NCI-H2029 (cell line): ENCODE data around the gene OR2V1.
A peak's percentile ranks its signal among the peaks of the same experiment; 100 is the strongest.
"Not testable (repeated sequence)": the region's sequence is repeated elsewhere in the genome, so short reads cannot be mapped to it uniquely, and the experiment has no call there.

Experiments used
- DNase-seq: peaks from one replicate; lab custom pipeline; 2025; lab: John Stamatoyannopoulos, UW

Gene OR2V1

DNA sequence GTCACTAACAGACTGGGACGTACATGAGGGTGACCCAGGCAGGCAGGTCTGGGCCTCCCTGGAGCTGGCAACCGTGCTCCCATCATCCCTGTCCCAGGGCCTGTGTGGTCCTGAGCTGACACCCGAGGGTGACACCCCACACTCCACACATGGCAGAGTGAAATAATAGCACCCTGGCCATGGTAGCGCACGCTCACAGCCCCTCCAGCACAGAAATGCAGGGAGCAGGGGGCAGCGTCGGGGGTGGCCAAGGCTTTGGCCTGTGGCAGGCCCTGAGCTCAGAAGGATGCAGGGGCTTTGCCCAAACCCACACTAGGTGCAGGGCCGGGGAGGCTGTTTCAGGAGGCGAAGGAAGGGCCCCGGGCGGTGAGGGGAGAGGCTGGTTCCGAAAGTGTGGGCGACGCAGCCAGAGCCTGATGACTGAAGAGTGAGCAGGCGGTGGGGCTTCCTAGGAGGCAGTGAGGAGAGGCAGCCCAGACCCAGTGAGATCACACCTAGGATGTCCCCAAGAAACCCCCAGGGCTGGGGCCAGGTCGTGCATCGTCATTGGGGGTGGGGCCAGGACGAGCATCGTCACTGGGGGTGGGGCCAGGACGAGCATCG is 29.3 kb upstream of the OR2V1 start:
- DNase-seq = no peak

DNA sequence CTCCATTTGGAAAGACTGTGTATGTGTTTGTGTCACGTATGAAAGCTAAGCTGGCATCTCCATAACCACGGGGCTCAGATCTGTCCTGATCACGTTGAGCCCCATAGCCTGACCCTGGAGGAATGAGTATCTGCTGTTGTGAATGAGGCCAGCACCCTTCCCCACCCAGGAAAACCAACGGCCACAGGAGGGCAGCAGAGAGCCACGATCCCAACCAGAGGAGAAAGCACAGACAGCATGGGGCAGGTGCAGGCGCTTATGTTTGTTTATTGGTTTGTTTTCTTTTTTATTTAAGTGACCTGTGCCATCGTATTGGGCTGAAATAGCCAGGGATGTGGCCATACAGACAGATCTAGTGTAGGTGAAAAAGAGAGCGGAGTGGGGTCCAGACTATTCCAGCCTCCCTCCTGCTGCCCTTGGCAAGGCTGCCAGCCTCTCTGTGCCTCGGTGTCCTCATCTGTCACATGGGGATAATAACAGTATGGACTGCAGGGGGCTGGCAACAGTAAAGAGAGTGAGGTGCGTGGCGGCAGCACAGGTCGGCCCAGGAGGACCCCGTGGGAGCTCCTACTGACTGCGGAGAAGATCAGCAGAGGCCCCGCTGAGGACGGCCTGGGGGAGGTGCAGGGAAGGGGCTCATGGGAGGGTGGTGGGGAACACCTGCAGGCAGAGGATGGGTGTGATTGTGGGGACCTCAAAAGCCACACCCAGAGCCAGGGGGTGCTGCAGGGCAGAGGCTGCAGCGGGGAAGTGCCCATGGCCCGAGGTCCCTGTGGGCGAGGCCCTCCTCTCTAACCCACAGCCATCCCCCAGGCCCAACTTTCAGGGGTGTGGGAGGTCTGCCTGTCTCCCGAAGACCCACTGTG is 28.6 kb upstream of the OR2V1 start:
- peak; percentile 74 for DNase-seq

DNA sequence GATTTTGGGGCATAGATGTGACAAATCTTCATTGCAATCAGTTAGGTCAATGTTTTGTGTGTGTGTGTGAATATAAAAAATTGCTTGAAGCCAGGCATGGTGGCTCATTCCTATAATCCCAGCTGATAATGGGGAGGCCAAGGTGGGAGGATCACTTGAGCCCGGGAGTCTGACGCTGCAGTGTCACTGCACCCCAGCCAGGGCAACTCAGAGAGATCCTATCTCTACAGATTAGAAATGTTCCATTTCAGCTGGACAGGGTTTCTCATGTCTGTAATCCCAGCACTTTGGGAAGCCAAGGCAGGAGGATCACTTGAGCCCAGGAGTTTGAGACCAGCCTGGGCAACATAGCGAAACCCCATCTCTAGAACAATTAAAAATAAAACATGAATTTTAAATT is 27.9 kb upstream of the OR2V1 start:
- DNase-seq = no peak

DNA sequence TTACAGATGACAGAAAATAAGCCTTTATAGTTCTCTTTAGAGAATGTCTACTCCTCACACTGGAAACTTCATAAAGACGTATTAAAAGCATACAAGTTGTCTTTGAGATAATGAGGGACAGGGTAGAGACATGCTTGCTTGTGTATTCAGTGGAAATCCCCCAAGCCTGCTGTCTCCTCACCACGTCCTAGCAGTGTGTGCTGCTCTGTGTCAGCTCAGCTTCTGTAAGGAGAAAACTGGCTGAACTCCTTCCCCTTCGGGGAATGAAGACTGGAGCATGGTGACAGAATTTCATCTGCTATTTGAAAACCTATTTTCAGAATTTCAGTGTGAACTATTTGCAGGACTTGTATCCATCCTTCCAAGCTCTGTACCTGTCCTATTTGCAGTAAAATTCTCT is 25.8 kb upstream of the OR2V1 start:
- DNase-seq = no peak

DNA sequence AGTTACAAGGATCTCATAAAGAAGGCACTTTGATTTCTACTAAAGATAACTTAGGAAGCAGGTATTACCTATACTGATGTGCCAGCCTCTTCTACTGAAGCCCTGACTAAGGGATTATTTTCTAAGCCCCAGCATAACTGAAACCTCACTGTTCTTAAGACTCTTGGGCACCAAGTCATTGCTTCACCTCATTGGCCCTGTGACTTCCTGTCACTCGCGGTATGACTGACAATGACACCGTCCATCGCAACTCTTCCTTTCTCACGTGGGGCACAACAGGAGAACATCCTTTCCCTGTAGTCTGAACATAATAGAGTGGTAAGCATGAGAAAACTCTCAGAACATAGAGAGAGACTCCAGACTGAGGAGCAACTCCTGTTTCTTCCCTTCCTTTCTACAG is 22.8 kb upstream of the OR2V1 start:
- no peak for DNase-seq

DNA sequence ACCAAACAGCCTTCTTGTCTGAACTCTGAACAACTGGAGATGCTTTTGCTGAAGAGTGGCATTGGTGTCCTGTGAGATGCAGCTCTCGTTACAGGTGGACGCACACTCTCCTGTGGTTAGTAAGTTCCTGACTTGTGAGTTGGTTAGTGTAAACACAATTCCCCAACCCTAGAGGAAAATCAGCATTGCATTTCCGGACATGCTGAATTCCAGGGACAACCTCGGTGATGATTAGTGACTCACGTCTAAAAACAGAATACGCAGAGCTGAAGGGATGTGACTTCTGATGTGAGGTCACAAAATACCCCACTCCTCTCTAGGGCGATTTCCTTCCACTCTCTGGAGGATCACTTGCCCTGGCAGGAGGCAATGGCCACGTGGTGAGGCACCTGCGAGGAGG is 21.4 kb upstream of the OR2V1 start:
- no peak for DNase-seq

DNA sequence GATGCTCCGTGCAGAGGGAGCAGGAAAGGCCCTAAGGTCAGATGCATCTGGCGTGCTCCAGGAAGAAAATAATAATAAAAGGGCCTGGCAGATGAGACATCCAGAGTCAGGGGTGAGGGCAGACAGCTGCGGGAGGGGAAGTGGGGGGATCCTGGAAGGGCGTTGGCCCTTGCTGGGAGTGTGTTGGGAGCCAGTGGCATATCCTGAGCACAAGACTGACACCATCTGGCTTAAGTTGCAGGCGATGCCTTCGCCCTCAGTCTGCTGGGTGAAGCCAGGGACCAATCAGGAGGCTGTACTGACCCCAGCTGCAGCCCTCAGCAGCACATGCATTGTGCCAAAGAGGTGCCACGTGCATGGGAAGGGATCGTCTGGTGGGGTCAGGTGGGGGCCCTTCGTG is 20.2 kb upstream of the OR2V1 start:
- DNase-seq = no peak

DNA sequence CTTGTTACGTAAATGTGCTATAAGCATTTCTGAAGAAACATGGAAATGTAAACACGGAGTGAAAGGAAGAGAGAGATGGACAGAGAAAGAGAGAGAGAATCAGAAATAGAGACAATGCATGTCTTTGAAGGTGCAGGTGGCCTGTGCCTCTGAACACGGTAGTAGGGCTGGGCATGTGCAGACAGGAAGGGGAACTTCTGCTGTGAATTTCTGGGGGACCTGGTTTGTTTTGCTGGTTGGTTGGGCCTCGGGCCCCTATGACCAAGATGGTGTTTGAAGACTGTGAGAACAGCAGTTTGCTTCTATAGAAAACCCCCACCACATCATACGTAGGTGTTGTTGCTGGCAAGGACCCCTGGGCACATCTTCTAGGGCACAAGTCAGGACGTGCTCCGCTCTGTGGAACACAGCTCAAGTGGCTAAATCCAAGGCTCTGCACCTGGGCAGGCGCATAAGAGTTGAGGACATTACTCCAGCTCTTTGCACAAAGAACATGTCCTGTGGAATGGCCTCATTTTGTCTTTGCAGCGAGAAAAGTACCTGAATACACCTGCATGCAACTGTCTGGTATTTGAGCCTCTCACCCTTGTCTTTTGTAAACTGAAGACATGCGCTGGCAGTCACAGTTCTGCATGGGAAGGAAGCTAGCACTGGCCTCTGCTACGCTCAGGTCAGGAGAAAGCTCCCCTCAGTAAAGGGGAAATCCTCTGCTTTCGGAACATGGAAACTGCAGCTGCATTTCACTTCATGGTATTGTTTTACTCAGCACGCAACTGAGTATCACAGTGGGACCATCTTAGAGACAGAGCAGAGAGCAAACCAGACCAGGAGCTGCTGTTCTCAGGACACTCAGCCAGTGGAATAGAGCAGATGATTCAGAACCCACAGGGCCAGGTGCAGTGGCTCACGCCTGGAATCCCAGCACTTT is 19.1 kb upstream of the OR2V1 start:
- DNase-seq = no peak

DNA sequence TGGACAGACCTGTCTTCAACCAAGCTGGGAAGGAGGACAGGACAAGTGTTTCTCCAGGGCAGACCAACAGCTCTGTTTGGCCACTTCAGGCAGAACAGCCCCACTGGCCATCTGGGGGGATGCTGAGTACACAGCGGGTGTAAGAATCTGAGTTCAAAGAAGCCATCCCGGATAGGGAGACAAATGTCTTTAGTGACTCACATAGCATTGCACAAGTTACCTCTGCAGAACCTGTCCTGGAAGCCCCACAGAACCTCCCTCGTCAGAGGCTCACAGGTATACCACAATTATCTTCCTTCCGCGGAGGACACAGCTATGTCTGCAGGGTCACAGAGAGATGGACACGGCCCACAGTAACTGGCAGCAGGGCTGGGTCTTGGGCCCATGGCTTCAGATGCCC is 18.4 kb upstream of the OR2V1 start:
- DNase-seq = no peak

DNA sequence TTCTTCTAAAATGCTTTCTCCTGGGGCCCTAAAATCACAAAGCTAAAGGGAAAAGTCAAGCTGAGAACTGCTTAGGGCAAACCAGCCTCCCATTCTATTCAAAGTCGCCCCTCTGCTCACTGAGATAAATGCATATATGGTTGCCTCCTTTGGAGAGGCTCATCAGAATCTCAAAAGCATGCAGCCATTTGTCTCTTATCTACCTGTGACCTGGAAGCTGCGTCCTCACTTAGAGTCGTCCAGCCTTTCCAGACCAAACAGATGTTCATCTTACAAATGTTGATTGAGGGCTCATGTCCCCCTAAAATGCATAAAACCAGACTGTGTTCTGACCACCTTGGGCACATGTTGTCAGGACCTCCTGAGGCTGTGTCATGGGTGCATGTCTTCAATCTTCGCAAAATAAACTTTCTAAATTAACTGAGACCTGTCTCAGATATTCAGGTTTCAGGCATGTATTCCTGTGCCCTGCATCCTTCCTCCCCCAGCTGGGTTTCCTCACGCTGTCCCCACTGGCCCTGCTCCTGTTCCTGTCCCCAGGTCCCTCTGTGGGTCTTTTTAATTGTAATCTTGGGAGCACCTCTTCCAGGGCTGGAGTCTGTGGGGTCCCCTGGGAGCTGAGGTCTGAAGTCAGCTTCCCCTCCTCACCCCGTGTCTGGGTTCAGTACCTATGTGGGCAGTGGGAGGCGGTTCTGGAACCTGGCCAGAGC is 16.1 kb upstream of the OR2V1 start, which contains the start of gene OR2V2:
OR2V2 (plus strand) TSS at position 660 of the 710 bp plus-strand sequence. CDS start 7,357 bp downstream, outside the sequence.
- DNase-seq = not testable (repeated sequence)

DNA sequence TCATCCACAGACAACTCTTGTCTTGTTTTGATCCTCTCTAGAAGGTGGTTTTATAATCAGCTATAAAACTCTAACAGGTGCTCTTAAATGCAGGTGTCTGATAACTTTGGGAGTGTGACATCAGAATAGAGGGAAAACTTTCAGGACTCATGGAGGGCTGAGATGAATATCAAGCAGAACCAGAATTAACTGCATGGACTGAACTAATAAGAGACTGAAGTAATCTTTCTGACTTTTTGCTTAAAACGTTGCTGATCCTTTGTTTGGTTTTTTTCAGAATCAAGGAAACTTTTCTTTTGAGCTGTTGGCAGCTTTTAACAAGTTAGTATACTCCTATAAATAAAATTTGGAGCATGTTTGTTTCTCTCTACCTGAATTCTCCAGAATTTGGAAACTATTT is 14.2 kb upstream of the OR2V1 start:
- no peak for DNase-seq

DNA sequence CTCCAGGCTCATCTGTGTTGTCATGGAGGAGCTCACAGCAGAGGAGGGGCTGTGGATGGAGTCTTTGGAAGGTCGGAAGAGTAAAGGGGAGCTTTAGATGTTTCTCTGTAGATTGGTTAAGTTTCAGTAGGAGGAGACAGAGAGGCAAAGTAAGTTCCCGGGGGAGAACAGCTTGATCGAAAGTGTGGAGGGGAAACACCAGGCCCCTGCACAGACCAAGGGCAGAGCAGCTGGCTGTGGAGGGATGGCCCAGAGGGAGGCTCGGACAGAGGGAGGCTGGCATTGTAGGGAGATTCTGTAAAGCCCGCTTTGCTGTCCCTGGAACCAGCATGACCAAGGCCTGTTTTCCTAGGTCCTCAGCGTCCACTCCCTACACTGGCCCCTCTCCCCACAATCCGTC is 11.1 kb upstream of the OR2V1 start:
- DNase-seq = no peak

DNA sequence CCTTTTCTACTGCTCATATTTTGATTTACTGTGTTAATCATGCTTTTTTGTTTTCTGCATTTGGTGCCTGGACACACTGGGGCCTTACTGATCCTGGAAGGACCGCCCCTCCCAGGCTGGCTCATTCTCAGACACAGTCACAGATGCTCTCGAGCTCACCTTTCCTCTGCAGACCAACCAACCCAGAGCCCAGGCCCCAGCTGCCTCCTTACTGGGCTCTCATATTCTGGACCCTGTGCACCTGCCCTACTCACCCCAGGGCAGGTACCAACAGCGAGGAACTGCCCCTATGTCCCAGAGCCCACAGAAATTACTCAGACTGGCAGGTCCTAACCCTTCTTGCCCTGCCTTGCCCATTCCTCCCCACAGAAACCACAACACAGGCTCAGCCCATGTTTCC is 9.8 kb upstream of the OR2V1 start:
- DNase-seq = no peak

DNA sequence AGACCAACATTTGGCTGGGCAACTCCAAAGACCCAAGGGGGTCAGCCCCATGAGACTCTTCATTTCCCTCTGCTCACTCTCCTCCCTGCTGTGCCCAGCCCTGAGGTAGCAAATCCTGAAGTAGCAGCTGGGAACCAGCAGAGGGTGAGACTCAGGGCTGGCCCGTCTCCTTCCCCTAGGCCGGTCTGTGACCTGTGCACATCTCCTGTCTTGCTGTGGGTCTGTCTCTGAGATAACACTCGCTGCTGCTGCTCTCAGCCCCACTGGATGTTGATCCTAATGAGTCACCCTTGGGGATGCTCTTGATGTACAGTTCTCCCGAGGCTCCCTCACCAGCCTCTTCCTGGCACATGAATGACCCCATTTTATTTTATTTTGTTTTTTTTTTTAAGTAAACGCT is 7.3 kb upstream of the OR2V1 start:
- no peak for DNase-seq

DNA sequence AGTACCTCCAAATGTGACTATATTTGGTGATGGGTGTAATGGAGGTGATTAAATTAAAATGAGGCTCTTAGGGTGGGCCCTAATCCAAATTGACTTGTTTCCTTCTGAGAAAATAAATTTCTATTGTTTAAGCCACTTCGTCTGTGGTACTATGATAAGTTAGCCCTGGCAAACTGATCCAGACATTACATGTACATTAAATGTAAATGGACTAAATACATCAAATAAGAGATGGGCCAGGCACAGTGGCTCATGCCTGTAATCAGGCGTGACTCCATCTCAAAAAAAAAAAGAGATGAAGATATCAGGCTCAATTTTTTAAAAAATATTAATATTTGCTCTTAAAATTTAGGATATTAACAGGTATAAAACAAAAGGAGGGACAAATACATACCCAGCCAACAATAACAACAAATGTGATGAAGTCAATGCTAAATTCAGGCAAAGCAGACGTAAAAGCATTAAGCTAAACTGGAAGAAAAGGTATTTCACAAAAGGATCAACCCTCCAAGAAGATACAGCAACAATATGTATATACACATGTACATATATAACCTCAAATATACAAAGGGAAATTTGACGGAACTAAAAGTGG is 5.5 kb upstream of the OR2V1 start:
- DNase-seq = no peak

DNA sequence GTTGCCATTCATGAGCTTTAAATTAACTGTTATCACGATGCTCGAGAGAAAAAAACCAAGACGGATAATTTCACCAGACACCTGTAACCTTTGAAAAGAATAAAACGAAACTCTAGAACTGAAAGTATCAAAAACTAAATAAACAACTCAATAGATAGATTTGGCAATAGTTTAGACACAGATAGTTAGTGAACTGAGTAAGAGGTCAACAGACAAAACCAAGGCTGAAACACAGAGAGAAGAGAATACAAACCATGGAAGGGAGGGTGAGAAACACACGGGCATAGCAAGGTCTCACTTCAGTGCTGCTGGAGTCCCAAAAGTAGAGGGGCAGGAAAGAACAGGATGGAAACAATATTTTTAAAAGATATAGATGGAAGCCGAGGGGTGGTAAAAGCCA is 3.3 kb upstream of the OR2V1 start:
- no peak for DNase-seq

DNA sequence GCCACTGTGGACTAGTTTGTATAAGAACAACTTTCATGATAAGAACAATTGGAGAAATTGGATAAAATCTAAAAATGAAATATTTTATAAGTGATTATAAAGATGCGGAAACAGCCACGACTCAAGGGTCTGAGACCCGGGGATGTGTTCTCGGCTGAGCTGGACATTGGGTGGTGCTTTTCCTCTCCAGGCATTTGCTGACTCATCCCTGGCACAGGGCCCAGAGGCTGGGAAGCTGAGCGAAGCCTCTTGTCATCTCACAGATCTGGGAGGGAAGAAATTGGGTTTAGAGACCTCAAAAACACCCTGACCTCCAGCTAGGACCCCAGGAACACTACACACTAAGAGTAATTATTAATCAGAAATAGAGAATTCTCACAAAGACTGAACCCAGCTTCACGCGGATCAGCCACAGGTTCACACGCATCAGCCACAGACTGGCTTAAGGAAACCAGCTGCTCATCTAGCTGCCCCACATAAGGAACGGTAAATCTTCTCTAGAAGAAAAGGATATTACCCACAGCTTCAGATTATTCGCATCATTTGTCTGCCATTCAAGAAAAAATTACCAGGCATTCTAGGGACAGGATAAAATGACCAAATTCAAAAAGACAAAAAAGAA is 2.8 kb upstream of the OR2V1 start:
- DNase-seq = peak; percentile 25

DNA sequence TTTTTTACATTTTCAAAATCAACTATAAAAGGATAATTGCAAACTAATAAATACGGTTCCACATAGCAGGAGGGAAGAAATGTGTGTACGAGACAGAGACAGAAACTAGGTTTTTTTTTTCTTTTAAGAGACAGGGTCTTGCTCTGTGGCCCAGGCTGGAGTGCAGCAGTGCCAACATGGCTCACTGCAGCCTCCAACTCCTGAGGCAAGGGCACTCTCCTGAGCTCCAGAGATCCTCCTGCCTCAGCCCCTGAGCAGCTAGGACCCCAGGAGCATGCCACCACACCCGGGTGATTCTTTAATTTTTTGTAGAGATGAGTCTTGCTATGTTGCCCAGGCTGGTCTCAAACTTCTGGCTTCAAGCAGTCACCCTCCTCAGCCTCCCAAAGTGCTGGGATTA is 2.1 kb upstream of the OR2V1 start:
- DNase-seq = no peak

DNA sequence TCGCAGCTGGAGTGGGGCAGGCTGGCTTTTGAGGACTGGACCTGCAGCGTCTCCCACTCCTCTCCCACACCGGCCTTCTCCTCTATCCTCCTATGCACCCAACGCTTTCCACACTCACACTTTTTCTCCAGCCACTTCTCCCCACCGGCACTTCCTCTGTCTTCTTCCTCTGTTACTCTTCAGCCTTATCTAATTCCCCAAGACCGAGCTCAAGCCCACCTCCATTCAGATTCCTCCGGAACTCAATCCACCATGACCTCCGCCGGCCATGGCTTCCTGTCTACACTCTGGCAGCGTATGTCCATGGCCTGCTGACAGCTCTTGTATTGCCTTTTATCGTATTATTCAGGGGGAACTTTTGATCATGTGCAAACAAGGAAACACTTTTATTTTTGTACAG is 545 bp upstream of the OR2V1 start:
- no peak for DNase-seq

DNA sequence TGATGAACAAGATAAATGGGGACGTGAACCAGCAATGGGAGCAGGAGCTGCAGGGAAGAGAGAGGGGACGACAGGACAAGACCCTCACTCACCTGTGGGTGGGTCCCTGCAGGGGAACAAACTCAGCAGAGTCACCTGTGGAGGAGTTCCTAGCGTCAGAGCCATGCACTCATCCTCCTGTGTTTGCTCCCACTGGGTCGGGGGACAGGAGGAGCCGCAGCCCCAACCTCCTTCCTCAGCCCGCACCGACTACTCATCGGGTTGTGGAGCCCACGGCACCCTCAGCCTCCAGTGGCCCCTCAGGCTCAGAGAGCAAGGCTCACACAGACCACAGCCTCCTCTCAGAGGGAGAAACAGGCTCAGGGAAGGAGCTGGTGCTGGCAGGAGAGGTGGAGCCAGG is 888 bp downstream of the OR2V1 start:
- not testable (repeated sequence) for DNase-seq

DNA sequence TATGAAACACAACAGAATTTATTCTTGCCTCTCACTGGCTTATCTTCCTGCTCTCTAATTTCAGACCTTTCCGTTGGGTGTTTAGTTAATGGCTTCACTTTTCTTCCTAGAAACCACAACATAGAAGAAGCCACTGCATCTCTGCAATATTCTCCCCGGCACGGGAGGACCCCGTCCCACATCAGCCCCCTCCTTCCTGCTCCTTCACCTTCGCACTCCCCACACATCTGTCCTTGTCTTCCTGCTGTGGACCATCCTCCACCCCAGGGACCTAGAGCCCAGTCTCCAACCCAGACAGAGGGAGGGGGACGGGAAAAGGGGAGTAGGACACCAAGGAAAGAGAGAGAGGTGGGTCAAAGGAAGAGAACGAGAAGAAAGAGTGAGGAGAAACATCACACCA is 1.4 kb downstream of the OR2V1 start:
- no peak for DNase-seq
